LNCAP (cell line): Measurements from ENCODE around the gene SLC12A5.

ENCODE experiments used
- TF ChIP-seq, protein P1 (sequence below): fragments of 450-650 bp; IDR thresholded peaks from 2 replicates; pipeline ENCODE4 v1.5.1; 2017; ENCODE audit warnings: mild to moderate bottlenecking

SLC12A5 gene

DNA sequence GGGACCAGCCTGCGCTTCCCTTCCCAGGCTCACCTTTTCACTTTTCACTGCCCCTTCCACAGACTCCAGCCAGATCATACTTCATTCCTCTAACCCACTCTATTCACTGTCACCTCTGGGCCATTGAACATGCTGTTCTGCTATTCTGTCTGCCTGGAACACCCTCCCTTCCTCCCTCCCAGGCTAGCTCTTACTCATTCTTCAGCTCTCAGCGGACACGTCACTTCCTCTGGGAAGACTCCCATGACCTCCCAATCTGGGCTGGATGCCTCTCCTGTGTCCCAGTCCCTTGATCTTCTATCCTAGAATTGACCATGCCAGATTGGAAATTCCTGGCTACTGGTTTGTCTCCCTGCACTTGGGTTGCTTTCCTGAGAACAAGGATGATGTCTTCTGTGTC is 5.0 kb downstream of the SLC12A5 start:
- TF ChIP-seq, protein P1, sequence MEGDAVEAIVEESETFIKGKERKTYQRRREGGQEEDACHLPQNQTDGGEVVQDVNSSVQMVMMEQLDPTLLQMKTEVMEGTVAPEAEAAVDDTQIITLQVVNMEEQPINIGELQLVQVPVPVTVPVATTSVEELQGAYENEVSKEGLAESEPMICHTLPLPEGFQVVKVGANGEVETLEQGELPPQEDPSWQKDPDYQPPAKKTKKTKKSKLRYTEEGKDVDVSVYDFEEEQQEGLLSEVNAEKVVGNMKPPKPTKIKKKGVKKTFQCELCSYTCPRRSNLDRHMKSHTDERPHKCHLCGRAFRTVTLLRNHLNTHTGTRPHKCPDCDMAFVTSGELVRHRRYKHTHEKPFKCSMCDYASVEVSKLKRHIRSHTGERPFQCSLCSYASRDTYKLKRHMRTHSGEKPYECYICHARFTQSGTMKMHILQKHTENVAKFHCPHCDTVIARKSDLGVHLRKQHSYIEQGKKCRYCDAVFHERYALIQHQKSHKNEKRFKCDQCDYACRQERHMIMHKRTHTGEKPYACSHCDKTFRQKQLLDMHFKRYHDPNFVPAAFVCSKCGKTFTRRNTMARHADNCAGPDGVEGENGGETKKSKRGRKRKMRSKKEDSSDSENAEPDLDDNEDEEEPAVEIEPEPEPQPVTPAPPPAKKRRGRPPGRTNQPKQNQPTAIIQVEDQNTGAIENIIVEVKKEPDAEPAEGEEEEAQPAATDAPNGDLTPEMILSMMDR, result no peak

DNA sequence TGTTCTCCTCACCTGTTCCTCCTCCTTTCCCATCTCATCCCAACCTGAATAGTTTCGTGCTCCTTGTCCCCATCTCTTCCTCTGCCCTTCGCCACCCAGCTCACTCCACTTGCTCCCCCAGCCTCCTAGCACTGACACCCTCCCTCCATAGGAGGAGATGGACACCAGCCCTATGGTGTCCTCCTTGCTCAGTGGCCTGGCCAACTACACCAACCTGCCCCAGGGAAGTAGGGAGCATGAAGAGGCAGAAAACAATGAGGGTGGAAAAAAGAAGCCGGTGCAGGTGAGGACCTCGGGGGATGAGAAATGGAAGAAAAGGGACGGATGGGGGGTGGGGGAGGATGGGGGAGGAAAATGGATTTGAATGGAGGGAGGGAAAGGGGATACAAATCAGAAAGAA is 6.2 kb downstream of the SLC12A5 start:
- TF ChIP-seq, protein P1, result no peak

DNA sequence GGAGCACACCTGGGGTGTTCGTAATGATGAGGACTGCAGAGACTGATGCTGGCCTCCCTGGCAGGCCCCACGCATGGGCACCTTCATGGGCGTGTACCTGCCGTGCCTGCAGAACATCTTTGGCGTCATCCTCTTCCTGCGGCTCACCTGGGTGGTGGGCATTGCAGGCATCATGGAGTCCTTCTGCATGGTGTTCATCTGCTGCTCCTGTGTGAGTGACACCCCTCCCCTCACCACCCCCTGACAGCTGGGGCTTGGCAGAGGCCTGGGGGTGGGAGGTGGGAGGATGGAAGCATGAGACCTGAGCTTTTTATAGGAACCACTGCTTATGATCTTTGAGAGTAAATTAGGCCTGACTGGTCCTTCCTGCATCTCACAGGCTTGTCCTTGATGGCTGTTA is 6.7 kb downstream of the SLC12A5 start:
- TF ChIP-seq, protein P1, result no peak

DNA sequence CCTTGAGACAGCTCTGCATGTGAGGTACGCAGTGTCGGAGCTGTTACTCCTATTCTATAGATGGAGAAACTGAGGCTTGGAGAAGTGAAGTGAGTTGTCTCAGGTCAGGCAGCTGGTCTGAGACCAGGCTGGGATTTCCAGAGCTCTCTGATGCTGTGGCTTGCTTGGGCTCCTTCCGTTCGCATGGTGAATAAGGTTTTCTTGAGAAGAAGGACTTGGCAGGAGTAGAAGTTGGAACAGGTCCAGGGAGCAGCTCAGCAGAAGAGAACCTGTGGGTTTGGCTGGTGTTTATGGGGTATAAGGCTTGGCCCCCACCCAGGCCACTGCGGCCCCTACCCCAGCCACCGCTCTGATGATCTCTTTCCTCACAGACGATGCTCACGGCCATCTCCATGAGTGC is 7.4 kb downstream of the SLC12A5 start:
- TF ChIP-seq, protein P1, result no peak

DNA sequence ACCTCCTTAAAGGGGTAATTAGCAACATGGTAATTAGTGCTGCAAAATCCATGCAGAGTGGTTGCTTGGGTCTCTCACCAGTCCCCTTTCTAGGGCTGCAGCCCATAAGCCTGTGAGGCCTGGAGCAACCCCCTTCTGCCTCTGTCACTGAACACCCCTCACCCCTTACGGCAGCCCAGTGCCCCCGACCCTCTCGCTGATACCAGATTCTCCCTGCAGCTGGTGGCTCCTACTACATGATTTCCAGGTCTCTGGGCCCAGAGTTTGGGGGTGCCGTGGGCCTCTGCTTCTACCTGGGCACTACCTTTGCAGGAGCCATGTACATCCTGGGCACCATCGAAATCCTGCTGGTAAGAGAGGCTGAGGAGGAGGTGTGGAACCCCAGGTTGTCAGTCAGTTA is 8.0 kb downstream of the SLC12A5 start:
- TF ChIP-seq, protein P1, result no peak

DNA sequence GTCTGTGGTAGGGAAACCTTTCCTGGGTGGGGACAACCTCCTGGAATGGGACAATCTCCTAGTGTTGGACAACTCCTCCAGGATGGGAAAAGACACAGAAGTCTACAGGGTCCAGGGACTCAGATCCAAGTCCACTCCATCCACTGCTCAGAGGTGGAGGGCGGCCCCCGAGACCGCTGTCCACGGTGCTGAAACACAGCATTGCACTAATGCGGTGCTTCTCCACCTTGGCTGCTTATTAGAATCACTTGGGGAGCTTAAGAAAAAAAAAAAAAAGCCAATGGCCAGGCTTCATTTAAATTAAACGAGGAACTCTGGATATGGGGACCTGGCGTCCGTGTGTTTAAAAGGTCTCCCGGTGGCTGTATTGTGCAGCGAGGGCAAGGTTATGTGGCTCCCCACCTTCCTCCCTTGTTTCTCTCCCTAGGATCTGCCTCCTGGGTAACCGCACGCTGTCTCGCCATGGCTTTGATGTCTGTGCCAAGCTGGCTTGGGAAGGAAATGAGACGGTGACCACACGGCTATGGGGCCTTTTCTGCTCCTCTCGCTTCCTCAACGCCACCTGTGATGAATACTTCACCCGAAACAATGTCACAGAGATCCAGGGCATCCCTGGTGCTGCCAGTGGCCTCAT is 12.0 kb downstream of the SLC12A5 start:
- TF ChIP-seq, protein P1, result no peak

DNA sequence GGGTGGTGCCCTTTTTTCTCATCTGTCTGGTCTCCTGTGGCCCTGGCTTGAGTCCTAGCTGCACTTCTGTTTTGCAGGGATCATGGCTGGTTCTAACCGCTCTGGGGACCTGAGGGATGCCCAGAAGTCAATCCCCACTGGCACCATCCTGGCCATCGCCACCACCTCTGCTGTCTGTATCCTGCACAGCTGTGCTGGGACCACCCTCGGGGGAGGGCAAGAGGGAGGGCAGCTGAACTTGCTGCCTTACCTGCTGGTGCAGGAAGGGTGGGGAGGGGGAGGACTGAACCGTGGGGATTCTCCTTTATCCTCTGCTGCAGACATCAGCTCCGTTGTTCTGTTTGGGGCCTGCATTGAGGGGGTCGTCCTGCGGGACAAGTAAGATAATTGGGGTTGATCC is 14.5 kb downstream of the SLC12A5 start:
- TF ChIP-seq, protein P1, result no peak

DNA sequence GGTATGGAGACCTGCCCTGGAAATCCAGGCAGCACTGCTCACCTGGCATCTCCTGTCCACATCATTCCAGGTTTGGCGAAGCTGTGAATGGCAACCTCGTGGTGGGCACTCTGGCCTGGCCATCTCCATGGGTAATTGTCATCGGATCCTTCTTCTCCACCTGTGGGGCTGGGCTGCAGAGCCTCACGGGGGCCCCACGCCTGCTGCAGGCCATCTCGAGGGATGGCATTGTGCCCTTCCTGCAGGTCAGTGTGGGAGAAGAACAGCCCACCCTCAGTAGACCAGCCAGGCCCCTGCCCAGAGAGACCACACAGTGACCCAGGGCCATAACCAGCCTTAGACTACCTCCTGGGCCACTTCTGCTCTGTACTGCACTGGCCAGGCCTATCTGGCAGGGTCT is 15.9 kb downstream of the SLC12A5 start:
- TF ChIP-seq, protein P1, result no peak
